ENCODE results near the gene CUTA.

CUTA gene

GRCh38 chr6:33454009-33454946 lies 36.4 kb upstream of the CUTA start, which contains the start of gene ZBTB9:
TSS of gene ZBTB9 (plus strand) at chr6:33454576. CDS start at chr6:33455101, 525 bp downstream.
- DNase-seq (ENCODE audit: insufficient read length, low spot score) = peak; percentile 99
- TF ChIP-seq CTCF (IDR thresholded peaks at IDR 0.05; ENCODE audit: insufficient read depth, missing control alignments) = no peak
- FAIRE-seq = no peak

- no peak for DNase-seq (ENCODE audit: insufficient read length, low spot score)
- no peak for FAIRE-seq
- no peak for TF ChIP-seq CTCF (IDR thresholded peaks at IDR 0.05; ENCODE audit: insufficient read depth, missing control alignments)
Measured at GRCh38 chr6:33453393-33454008, 35.6 kb upstream of the CUTA start.

DNA sequence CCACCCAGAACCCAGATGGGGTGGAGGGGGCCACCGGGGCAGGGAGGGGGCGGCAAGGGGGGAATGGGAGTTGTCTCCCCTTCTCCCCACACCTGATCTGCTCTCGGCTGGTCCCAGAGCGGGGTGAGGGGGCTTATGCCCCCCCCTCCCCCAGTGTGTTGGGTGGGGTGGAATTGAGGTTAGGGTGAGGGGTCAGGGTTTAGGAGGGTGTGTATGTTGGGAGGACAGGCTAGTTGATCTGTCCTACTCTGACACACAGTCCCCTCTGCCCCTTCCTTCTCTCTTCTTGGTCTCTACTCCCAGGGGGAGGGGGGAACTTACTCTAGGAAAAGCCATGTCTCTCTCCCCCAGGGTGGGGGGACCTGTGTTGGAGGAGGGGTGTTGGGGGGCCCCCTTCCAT lies 34.6 kb upstream of the CUTA start:
- FAIRE-seq (no peak), DNase-seq (ENCODE audit: insufficient read length, low spot score) (no peak)
- no peak for TF ChIP-seq CTCF (IDR thresholded peaks at IDR 0.05; ENCODE audit: insufficient read depth, missing control alignments)

- no peak for DNase-seq (ENCODE audit: insufficient read length, low spot score)
- FAIRE-seq = no peak
- TF ChIP-seq CTCF (IDR thresholded peaks at IDR 0.05; ENCODE audit: insufficient read depth, missing control alignments) = no peak
Measured at GRCh38 chr6:33451606-33452005, 33.7 kb upstream of the CUTA start.

- DNase-seq (ENCODE audit: insufficient read length, low spot score) = no peak
- no peak for FAIRE-seq
- TF ChIP-seq CTCF (IDR thresholded peaks at IDR 0.05; ENCODE audit: insufficient read depth, missing control alignments) = no peak
Measured at GRCh38 chr6:33450434-33450833, 32.5 kb upstream of the CUTA start.

DNA sequence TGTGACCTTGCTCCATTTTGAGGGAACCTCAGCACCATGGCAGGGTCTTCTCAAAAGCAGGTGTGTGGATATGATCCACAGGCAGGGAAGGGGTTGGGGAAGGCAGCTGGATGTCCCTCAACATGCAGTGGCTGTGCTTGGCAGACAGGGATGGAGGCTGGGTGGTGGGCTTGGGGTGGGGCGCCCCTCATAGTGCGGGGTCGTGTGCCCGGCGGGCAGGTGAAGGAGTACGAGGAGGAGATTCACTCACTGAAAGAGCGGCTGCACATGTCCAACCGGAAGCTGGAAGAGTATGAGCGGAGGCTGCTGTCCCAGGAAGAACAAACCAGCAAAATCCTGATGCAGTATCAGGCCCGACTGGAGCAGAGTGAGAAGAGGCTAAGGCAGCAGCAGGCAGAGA lies 28.4 kb upstream of the CUTA start:
- FAIRE-seq (no peak), DNase-seq (ENCODE audit: insufficient read length, low spot score) (no peak)

More for the DNA sequence above, 28.4 kb upstream of the CUTA start:
- no peak for TF ChIP-seq CTCF (IDR thresholded peaks at IDR 0.05; ENCODE audit: insufficient read depth, missing control alignments)

Data from D721Med (cell line).